Raji (cell line): Measurements from ENCODE around the gene TOMM5.

ENCODE experiments used
- POLR2A ChIP-seq: IDR thresholded peaks from 2 replicates; pipeline ENCODE4 v1.6.1; 2011; ENCODE audit warnings: low read depth, low read length, control low read depth; ENCODE audit not compliant: insufficient read depth

TOMM5 gene

DNA sequence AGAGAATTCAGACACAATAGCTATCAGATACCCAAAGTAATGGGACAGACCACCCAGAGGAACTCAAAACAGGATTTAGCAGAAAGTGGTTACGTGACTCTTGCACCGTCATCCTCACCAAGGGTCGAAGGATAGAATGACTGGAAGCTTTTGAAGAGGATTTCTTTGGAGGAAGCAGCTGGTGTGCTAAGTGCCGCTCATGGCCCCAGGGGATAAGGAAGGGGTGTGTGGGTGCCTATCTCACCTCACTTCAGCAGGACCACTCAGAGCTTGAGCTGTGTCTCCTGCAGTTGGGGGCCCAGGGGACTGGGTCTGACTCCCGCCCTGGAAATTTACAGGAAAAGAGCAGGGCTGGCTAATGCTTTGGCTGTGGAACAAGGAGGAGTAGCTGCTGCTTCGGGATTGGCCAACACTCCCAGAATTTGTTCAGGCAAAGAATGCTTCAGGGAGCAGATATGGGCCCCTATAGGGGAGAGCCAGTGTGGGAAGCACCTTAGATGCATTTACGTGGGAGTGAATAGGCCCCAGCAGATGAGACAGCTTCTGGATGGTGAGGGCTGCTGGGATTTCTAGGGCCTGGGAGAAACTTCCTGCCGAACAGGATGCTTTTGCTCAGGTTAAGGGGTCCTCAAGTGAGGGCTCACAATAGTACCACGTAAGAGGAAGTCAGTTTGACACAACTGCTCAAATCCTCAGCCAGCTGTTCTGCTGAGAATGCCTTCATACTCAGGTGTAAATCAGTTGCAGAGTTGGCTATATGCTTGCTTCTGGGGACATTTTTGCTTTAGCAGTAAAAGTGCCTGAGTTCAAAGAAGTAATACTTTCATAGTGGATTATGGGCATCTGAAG, 29.1 kb upstream of the TOMM5 start:
- no peak for TF ChIP-seq POLR2A

DNA sequence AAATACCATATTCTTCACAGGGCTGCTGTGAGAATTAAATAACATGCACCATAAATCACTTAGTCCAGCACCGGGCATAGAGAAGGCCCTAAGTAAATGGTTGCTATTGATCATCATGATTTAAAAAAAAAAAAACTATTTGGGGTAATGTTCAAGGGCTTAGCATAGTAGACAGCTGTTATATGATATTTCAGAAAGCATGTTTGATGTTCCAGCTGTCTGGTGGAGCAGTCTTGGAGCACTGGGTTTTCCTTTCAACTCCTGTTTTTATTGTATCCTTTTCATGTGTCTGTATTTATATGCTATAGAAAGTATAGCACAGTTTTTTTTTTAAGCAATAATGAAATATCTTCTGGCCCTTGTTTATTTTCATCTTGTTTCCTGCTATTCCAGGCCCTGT, 28.0 kb upstream of the TOMM5 start:
- TF ChIP-seq POLR2A, result no peak

DNA sequence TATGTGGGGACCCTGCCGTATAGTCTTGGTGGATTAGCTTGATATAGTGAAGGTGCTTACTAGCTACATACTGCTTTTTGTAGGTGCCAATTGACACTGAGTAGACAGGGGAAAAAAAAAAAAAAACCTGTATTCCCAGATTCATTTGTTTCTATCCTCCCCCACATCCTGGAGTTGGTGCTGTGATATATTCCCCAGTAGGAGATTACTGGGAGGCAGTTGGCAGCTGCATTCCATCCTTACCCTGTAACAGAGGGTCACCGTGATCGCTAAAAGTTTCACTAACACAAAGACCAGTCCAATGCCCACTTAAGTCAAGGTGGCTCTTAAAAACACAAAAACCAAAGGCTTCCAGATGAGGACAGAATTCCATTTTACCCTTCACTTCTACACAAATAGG, 27.4 kb upstream of the TOMM5 start:
- TF ChIP-seq POLR2A, result no peak

DNA sequence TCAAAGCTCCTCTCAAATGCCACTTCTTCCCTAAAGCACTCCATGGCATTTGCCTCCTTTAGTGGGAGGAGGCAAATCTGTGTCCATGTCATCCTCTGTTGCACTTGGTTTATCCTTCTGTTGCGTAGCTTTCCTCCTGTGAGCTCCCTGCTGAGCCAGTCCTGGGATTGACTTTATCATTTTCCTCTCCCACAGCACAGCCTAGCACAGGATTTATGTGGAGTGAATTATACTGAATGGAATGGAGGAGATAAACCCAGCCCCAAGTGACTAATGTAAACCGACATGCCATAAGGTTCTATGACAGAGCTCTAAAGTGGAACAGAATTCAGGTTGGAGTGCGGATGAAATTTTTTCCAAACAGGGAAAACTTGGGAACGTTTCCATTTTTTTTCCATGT, 26.4 kb upstream of the TOMM5 start:
- no peak for TF ChIP-seq POLR2A

DNA sequence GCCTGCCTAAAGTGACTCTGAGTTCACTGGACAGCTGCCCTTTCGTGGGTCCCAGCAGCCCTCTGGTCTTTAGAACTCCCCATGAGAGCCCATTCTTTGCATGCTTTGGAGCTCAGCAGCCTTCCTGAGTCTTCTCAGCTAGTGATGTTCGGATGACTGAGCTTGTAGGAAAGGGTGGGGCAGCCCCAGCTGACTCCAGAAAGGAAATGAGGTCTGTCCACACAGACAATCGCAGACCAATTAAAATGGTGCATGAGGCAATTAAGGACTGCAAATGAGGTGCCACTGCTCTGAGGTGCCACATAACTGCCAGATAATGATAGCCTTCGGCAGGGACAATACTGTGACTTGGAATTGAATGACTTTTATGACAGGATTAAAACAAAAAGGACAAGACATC, 25.4 kb upstream of the TOMM5 start:
- no peak for TF ChIP-seq POLR2A

DNA sequence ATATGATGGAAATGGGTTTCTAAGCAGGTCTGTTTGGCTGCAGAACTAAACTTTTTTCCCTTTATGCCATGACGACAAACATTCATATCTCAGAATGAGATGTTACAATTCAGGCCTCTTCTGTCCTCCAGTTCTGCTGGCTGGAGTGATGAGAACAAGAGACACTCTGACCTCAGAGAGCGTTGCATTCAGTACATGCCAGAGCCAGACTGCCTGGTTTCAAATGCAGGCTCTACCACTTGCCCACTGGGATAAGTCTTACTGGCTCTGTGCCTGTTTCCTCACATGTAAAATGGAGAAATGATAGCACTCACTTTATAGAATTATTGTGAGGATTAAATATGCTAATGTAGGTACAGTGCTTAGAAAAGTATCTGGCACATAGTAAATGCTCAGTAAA, 24.8 kb upstream of the TOMM5 start:
- TF ChIP-seq POLR2A, result no peak

DNA sequence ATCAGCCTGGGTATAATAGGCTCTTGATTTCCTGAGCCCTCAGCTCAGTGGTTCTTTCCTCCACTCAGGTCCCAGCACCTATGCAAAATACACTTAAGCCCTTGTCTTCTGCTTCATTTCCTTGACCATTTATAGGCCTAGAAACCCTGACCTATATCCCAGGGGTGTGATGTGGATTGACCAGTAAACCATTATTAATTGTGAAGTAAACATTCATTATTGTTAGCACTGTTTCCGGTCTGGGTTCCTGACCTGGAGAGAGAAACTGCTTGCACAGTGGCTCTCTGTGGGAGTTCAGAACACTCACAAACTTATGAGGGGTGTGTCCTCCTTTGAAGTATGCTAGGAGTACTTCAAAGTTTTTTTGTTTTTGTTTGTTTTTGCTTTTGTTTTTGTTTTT, 19.6 kb upstream of the TOMM5 start:
- no peak for TF ChIP-seq POLR2A

DNA sequence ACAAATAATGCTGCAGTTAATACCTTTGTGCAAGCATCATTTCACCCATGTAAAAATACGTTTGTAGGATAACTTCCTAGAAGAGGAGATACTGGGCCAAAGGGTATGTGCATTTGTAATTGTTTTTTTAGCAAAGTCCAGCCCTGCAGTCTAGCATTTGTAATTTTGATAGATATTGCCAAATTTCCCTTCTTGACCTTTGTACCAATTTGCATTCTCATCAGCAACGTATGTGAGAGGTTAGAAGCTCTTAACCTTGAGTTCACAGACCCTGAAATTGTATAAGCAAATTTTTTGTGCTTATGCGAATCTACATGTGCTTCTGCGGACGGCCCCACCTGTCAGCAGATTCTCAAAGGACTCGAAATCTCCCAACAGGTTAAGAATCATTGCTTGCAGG, 18.6 kb upstream of the TOMM5 start:
- TF ChIP-seq POLR2A, result no peak

DNA sequence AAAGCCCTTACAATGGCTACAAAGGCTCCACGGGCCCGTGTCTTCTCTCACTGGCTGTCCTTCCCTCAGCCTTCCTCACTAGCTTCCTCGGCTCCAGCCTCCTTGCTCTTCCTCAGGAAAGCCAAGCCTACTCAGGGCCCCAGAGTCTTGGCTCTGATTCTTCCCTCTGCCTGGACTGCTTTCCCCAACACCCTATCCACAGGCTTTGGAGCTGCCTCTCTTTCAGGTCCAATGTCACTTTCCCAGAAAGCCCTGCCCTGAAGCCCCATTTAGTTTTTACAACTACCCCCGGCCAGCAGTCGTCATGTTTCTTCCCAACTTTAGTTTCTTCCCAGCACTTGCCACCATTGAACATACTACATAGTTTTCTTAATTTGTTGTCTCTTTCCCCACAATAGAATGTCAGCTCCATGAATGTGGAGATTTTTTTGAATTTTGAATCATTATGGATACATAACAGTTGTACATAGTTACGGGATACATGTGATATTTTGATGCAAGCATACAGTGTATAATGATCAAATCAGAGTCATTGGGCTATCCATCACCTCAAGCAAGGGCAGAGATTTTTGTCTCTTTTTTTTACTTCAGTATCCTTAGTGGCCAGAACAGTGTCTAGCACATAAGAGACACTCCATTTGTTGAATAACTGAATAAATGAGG, 17.5 kb upstream of the TOMM5 start:
- TF ChIP-seq POLR2A, result no peak

DNA sequence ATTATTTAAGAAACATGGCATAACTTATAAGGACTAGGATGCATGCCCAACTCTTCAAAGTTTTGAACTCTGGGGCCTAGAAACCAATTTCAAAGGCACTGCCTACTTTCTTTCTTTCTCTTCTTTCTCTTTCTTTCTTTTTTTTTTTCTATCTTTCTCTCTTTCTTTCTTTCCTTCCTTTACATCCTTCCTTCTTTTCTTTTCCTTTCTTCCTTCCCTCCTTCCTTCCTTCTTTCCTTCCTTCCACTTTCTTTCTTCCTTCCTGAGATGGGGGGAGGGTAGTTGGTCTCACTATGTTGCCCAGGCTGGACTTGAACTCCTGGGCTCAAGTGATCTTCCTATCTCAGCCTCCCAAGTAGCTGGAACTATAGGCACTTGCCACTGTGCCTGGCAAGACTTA, 15.9 kb upstream of the TOMM5 start:
- TF ChIP-seq POLR2A, result no peak

DNA sequence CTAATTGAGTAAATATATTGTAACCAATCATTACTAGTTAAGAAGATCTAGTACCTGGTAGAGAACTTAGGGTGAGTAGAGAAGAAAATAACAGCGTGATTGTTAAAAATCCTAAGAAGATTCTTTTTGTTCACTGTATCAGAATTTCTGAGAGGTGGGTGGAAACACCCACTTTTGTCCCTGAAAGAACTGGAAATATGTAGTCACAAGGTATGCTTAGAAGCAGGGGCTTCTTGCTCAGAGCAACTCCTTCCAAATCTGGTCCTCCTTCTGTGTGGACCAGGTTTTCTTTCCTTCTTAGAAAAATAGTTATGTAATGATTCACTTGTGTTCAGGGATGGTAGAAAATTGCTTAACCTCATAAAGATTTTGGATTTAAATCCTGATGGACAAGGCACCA, 11.9 kb upstream of the TOMM5 start:
- no peak for TF ChIP-seq POLR2A

DNA sequence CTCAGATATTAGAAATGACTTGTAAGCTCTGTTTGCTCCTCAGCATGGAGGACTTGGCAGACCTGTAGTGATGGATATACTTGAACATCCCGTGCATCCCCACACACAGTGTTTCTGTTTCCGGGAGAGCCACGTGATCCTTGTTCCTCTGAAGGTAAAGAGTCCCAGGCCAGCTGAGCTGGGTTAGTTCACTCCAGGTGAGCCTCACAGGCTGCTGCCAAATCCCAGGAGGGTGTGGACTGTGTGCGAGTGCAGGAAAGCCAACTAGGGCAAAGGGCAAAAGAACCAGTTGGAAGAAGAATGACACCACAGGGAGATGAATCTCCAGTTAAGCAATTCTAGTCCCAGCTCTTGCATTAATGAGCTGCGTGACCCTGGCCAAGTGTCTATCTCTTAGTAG, 10.4 kb upstream of the TOMM5 start:
- no peak for TF ChIP-seq POLR2A

DNA sequence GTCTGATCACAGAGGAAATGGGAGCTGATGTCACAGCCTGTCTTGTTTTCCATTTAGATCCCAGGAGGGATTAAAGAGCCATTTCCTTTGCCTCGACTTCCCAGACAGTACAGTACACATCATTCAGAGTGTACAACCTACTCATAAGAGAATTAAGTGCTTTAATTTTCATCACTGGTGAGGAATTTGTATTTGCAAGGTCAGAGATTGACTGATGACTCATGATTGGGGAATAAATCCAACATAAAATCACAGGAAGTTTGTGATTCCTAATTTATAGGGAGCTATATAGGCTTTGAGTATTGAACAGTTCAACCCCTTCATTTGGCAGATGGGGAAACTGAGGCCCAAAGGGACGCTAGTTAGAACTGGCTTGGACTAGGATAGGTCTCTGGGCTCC, 4.1 kb upstream of the TOMM5 start:
- no peak for TF ChIP-seq POLR2A

DNA sequence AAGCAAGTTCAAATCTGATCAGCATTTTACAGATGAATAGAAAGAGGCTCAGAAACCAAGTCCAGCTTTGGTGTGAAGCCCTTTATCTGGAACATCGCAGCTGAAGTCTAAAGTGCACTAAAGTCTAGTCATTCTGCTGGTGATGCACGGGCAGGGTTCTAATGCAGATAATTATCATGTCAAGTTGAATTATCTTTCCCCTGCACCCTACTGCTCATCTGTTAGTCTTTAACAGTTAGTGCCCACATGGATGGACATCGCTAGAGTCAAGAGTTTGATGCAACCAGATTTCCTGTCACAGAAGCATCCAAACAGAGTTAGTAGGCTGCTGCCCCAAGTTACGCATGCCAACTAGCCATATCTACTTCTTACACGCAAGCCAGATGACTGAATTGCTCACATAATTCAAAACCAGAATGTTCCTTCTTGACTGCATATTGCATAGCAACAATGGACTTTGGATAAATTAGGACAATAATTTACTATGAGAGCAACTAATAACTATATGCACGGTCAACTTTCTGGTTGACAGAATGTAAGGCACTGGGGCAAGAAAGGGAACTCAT, 1.6 kb upstream of the TOMM5 start:
- no peak for TF ChIP-seq POLR2A

DNA sequence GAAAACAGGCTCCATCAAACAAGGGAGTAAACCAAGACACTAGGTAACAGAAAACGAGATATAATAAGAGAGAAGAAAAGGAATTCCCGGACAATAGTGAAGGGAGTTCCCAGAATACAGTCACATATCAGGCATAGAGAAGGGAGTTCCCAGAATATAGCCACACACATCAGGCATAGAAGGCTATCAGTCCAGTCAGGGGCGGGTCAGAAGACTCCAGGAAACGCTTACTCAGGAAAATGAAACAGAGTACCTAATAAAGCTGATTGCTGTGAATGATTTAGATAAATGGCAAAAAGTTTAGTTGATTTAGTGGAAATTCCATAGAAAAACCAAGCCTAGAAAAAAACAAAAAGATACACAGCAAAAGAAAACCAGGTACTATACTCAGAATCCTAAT, 4.9 kb downstream of the TOMM5 start:
- TF ChIP-seq POLR2A, result no peak

DNA sequence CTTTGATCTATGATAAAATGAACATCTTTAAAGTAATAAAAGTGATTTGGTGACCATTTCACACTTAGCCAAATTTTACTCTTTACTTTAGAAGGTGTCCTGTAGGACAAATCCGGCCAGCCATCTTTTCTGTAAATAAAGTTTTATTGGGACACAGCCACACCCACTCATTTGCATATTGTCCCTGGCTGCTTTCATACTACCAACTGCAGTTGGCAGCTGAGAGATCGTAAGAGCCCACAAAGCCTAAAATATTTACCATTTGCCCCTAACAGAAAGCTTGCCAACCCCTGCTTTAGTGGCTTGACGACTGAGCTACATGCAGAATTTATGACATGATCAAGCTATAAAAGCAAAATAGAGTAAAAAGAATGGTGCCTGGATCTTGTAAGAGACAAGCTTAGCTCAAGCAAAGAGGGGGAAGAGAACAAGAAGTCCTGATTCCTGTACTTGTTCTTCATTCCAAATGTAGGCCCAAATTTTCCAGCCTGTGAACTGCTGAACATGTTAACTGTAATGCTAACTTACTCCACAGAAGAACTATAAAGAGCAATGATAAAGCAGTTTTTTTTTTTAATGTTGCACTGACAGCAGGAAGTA, 8.8 kb downstream of the TOMM5 start:
- no peak for TF ChIP-seq POLR2A
